ENCODE results near the gene MISP3. TPM values are rescaled to one million over a fixed set of nuclear protein-coding genes. Genes with fewer than 3 reads are reported as not detected.

The MISP3 gene
- total and polyA plus RNA-seq, 8 donors = 6.4 to 21.4 (median 8.3) TPM

DNA sequence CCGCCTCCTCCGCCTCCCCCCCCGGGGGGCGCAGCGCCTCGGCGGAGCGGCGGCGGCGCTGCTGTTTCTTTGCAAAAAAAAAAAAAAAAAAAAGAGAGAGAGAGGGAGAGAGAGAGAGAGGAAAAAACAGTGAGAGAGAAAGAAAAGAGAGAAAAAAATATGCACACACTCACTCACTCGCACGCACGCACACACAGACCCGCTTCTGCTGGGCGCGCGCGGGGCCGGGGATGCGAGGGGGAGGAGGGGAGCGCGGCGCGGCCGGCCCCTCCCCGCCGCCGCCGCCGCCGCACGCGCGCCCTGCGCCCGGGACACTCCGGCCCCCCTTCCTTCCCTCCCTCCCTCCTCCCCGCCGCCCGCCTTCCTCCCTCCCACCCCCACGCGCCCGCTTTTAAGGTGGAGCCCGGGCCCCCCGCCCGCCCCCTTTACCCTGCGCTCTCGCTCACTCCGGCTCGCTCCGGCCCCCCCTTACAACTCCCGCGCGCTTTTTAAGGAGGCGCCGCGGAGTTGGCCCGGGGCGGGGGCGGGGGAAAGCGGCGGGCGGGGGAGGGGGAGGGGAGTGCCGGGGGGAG, 18.0 kb downstream of the MISP3 start, which contains the start of gene SAMD1:
TSS of gene SAMD1 (minus strand) at position 243 of the 572 bp plus-strand sequence.
- peak within 1 kb of the TSS; percentile 66 to 90 (median 81) for H3K4me3 ChIP-seq
- H3K27me3 ChIP-seq = no peaks in the 10 kb centered on the region
- peak; percentile 62 to 74 (median 71) for ATAC-seq
- 0 to 1% methylated on average over 3 to 44 of the region's 65 CpGs for WGBS, 2 donors
- peak within 1 kb of the TSS; percentile 64 to 94 (median 80) for H3K27ac ChIP-seq
- no peaks in the 10 kb centered on the region for H3K36me3 ChIP-seq
- peak; percentile 87 to 93 (median 92) for DNase-seq
- intact Hi-C loops (cut with DNase I) = no loop called here
- H3K9me3 ChIP-seq = no peaks in the 10 kb centered on the region
- TF ChIP-seq, protein P1, sequence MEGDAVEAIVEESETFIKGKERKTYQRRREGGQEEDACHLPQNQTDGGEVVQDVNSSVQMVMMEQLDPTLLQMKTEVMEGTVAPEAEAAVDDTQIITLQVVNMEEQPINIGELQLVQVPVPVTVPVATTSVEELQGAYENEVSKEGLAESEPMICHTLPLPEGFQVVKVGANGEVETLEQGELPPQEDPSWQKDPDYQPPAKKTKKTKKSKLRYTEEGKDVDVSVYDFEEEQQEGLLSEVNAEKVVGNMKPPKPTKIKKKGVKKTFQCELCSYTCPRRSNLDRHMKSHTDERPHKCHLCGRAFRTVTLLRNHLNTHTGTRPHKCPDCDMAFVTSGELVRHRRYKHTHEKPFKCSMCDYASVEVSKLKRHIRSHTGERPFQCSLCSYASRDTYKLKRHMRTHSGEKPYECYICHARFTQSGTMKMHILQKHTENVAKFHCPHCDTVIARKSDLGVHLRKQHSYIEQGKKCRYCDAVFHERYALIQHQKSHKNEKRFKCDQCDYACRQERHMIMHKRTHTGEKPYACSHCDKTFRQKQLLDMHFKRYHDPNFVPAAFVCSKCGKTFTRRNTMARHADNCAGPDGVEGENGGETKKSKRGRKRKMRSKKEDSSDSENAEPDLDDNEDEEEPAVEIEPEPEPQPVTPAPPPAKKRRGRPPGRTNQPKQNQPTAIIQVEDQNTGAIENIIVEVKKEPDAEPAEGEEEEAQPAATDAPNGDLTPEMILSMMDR (IDR thresholded peaks at IDR 0.05) = no peak
- H3K4me1 ChIP-seq = peaks cover 0 to 3% (median 0%) of the 10 kb centered on the region in 3 donors
- no peak for FAIRE-seq

DNA sequence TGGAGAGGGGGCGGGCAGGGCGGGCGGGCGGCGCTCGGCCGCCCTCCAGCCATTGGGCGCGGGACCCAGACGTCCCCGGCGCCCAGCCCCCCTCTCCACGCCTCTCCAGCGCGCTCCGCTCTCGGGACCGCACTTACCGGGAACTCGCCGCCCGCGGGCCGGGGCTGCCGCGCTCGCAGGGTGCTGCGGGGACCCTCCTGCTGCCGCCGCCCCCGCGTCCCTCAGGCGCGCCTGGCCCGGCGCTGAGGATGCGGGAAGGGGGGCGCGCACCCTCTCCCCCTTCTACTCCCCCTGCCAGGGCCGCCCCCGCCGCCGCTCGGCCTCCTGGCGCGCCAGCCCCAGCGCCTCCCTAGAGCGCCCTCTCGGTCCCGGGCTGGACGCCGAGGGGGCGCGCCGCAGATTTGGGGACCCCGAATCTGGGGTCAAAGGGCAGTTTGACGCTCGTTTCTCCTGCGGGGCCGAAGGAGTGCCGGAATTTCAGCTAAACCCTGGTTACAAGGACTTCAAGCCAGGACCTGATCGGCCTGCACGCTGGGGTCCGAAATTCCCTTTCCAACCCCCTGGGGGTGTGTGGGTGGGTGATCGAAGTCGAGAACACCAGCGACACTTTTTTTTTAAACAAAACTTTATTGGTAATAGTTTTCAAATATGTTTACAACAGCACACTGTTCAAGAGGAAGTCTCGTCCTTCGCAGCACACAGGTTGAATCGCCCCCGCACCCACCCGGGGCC, 18.7 kb downstream of the MISP3 start:
- peak; percentile 80 to 92 (median 86) for DNase-seq
- no peak for FAIRE-seq
- Histone ChIP-seq H3K27ac (peak overlapping the region; percentile 64 to 94 (median 80)), H3K4me1 (peaks cover 0 to 3% (median 0%) of the 10 kb centered on the region in 3 donors), H3K9me3 (no peaks in the 10 kb centered on the region), H3K4me3 (peak overlapping the region; percentile 66 to 90 (median 81)), H3K36me3 (no peaks in the 10 kb centered on the region), H3K27me3 (no peaks in the 10 kb centered on the region)
- ATAC-seq = peak; percentile 84 to 87 (median 85)
- TF ChIP-seq, protein P1 (IDR thresholded peaks at IDR 0.05) = no peak
- intact Hi-C loops (cut with DNase I) = no loop called here
- WGBS, 2 donors = 0% methylated on average over 33 to 71 of the region's 72 CpGs

DNA sequence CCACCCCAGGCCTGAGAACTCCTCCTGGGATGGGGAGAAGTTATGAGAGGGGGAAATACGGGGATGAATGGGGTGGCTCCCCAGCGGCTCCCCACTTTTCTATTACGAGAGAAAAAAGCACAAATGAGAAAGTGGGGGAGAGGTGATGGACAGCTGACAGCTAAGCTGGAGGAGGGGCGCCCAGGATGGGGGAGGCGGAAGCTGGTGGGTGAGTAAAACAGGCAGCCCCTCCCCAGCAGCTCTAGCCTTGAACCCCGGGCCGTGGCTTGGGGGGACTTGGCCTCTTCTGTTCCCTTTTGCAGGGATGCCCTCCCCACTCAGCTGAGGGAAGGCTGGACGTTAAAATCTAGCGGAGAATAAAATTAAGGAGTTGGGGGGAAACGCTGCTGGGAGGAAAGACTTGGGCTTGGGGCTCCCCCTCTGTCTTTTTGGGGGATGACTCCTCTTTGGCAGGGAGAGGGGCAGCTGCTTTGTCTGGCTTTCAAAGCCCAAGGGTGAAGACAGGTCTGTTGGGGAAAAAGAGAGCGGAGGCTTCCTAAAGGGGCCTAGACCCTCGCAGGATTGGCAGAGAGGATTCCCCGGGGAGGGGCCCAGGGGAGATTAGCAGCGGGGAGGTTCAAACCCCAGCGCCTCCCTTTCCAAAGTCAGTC, 19.4 kb downstream of the MISP3 start:
- Histone ChIP-seq H3K27me3 (no peaks in the 10 kb centered on the region), H3K36me3 (no peaks in the 10 kb centered on the region), H3K9me3 (no peaks in the 10 kb centered on the region), H3K27ac (peak overlapping the region in 2 of 4 donors; percentile 91 to 94), H3K4me1 (peaks cover 0 to 3% (median 0%) of the 10 kb centered on the region in 3 donors), H3K4me3 (peak overlapping the region; percentile 66 to 90 (median 81))
- intact Hi-C loops (cut with DNase I) = no loop called here
- FAIRE-seq (no peak), ATAC-seq (peak in 1 of 4 donors; percentile 3), DNase-seq (peak in 2 of 6 donors; percentile 29 to 57)
- WGBS, 2 donors = 25 to 28% methylated on average over 15 of the region's 15 CpGs
- TF ChIP-seq, protein P1 (IDR thresholded peaks at IDR 0.05) = no peak

DNA sequence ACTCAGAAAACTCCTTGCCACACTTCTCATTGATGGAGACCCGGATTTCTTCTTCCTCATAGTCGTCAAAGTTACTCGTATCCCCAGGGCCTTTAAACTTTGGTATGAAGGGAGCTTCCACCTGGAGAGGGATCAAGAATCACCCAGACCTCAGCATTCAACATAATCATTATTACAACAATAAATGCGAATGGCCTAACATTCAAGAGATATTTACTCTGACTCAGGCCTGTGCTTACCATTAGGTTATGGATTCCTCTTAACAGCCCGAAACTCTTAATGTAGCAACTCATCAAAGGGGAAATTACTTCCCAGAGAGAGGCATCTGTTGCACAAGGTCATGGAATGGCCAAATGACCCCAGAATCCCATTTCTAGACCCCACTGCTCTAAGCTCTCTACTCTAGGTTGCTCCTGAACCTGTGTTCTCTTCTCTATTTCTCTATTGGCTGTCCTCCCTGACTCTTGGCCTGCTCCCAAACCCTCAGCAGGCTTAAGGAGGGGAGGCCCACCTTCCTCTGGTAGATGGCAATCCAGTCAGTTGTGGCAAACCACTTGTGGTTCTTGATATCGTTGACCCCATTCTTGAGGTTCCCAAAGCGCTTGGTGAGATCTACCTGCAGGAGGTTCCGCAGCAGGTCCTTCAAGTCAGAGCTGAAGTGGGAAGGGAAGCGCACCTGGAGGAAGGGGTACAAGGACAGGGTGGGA, 20.7 kb downstream of the MISP3 start:
- FAIRE-seq (no peak), ATAC-seq (no peak), DNase-seq (no peak)
- 96 to 97% methylated on average over 9 of the region's 9 CpGs for WGBS, 2 donors
- H3K27me3 ChIP-seq = no peaks in the 10 kb centered on the region
- peaks cover 0 to 3% (median 0%) of the 10 kb centered on the region in 3 donors for H3K4me1 ChIP-seq
- TF ChIP-seq, protein P1 (IDR thresholded peaks at IDR 0.05) = no peak
- no peaks in the 10 kb centered on the region for H3K9me3 ChIP-seq
- H3K4me3 ChIP-seq = no peak overlapping the region
- H3K36me3 ChIP-seq = no peaks in the 10 kb centered on the region
- intact Hi-C loops (cut with DNase I) = no loop called here
- no peak overlapping the region for H3K27ac ChIP-seq
